Mucosa of stomach (tissue), 1 donor: ENCODE data around the gene ELF3.
A peak's percentile ranks its signal among the peaks of the same experiment; 100 is the strongest.

Experiments used
- H3K27me3 ChIP-seq: one replicate; pipeline ENCODE4 v1.7.0; 2013; ENCODE audit warnings: mild to moderate bottlenecking, low read length; ENCODE audit not compliant: control insufficient read depth, insufficient read depth
- H3K36me3 ChIP-seq: one replicate; pipeline ENCODE4 v1.7.0; 2013; ENCODE audit warnings: low read length; ENCODE audit not compliant: control insufficient read depth, insufficient read depth
- H3K4me1 ChIP-seq: one replicate; pipeline ENCODE4 v1.7.0; 2013; ENCODE audit warnings: mild to moderate bottlenecking, low read length; ENCODE audit not compliant: control insufficient read depth, insufficient read depth
- H3K4me3 ChIP-seq: one replicate; pipeline ENCODE4 v1.7.0; 2013; ENCODE audit warnings: low read length
- H3K9ac ChIP-seq: one replicate; pipeline ENCODE4 v1.7.0; 2013; ENCODE audit warnings: mild to moderate bottlenecking, low read length, moderate library complexity
- H3K9me3 ChIP-seq: one replicate; pipeline ENCODE4 v1.7.0; 2013; ENCODE audit warnings: mild to moderate bottlenecking, low read length, moderate library complexity; ENCODE audit not compliant: control insufficient read depth
- donor health status: Pancreatic carcinoma.

The ELF3 gene

DNA sequence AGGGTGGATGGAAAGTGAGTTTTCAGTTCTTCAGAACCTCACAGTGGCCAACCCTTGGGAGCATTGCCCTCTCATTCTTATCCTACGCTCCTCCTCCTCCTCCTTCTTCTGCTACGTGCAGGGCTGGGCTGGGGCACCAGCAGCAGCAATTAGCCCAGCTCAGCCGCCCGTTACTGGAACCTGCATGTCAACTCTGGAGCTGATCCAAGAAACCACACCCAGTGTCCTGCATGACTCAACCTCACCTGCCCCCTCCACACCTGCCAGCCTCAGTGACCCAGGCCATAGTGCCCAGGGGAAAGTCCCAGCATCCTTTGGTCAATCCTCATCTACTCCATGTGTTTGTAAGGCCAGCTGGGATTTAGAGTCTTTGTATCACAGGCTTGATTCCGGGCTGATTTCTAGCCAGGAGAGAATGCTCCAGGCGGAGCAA is 12.6 kb downstream of the ELF3 start:
- Histone ChIP-seq H3K4me1 (peaks cover 43% of the 10 kb centered on the region), H3K4me3 (no peak overlapping the region), H3K27me3 (no peaks in the 10 kb centered on the region), H3K9me3 (no peaks in the 10 kb centered on the region), H3K9ac (peak overlapping the region; percentile 74), H3K36me3 (no peaks in the 10 kb centered on the region)

- Histone ChIP-seq H3K9ac (no peak overlapping the region), H3K27me3 (no peaks in the 10 kb centered on the region), H3K36me3 (no peaks in the 10 kb centered on the region), H3K4me3 (no peak overlapping the region), H3K9me3 (no peaks in the 10 kb centered on the region), H3K4me1 (peaks cover 23% of the 10 kb centered on the region)
Measured at GRCh38 chr1:202029171-202029665, 18.8 kb downstream of the ELF3 start.

DNA sequence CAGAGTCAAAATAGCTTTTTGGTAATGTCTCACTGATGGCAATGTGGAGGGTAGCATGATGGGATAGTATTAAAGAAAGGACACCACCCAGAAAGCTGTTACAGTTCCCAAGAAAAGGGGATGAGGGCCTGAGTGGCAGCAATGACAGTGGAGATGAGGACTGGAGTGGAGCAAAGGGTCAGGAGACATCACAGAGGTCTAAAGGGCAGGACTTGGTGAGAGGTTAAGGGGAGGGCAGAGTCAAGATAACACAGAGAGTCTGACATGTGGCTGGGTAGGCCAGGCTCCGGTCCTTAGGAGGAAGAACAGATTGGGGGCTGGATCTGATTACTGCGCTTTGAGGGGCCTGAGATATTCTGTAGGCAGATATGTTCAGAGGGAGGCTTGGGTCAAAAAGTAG is 19.3 kb downstream of the ELF3 start:
- Histone ChIP-seq H3K9ac (no peak overlapping the region), H3K4me3 (no peak overlapping the region), H3K36me3 (no peaks in the 10 kb centered on the region), H3K4me1 (peaks cover 28% of the 10 kb centered on the region), H3K27me3 (no peaks in the 10 kb centered on the region), H3K9me3 (no peaks in the 10 kb centered on the region)

- H3K4me1 ChIP-seq = peaks cover 41% of the 10 kb centered on the region
- H3K27me3 ChIP-seq = no peaks in the 10 kb centered on the region
- peak overlapping the region; percentile 13 for H3K9ac ChIP-seq
Measured at GRCh38 chr1:202031796-202032195, 21.4 kb downstream of the ELF3 start.

DNA sequence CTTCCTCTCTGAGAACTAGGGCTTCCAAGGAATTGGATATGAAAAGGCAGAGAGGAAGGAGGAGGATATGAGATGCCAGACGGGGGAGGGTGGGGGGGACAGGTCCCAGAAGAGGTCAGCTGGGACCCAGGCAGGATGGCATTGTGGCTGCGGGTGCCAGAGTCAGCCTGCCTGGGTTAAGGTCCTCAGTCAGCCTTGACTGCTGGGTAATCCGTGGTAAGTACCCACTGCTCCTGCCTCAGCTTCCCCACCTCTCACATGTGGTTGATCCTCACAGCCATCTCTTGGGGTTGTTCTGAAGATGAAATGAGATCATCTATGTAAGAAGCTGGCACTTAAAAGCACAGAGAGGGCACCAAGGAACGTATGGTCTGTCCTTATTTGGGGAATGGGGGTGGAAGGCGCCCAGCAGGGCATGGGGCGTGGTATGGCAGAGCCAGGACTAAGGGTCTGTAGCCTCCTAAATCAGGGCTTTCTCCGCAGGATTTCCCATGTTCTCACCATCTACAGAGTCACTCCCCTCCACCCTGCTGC is 23.8 kb downstream of the ELF3 start:
- Histone ChIP-seq H3K36me3 (no peaks in the 10 kb centered on the region), H3K9ac (peak overlapping the region; percentile 78), H3K9me3 (no peaks in the 10 kb centered on the region), H3K27me3 (no peaks in the 10 kb centered on the region), H3K4me3 (no peak overlapping the region), H3K4me1 (peaks cover 56% of the 10 kb centered on the region)

More at GRCh38 chr1:202031796-202032195, 21.4 kb downstream of the ELF3 start:
- no peak overlapping the region for H3K4me3 ChIP-seq
- no peaks in the 10 kb centered on the region for H3K36me3 ChIP-seq
- H3K9me3 ChIP-seq = no peaks in the 10 kb centered on the region

DNA sequence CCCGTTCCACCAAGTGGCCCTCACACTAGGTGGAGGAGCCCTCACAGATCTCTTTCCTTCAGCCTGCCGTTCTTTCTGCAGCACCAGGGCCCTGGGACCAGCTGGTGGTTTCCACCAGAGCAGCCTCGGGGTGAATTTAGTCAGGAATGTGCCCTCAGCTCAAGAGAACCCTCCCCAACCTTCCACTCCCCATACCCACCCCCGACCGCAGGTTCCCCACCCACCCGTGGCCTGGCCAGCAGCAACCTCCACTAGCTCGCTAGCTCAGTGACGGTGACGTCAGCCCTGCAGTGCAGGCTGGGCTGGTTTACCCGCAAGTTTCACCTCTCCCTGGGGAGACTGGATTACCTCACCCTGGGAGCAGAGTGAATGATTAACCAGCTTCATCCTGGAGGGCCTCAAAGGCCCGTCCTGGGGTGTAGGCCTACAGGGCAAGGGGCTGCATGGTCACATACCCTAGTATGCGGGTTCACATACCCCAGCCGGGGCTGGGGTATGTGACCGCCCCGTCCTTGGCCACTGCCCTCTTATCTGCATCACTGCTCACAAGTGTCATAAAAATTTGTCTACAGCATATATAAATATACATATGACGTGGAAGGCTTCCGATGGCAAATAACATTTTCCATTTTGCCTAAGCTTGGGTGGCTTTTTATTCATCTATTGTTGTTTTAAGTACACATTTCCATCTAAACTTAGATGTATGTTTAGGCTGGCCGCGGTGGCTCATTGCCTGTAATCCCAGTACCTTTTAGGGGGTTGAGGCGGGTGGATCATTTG is 24.5 kb downstream of the ELF3 start:
- Histone ChIP-seq H3K4me3 (no peak overlapping the region), H3K36me3 (no peaks in the 10 kb centered on the region), H3K4me1 (peaks cover 49% of the 10 kb centered on the region), H3K9me3 (no peaks in the 10 kb centered on the region), H3K9ac (peak overlapping the region; percentile 78), H3K27me3 (no peaks in the 10 kb centered on the region)

DNA sequence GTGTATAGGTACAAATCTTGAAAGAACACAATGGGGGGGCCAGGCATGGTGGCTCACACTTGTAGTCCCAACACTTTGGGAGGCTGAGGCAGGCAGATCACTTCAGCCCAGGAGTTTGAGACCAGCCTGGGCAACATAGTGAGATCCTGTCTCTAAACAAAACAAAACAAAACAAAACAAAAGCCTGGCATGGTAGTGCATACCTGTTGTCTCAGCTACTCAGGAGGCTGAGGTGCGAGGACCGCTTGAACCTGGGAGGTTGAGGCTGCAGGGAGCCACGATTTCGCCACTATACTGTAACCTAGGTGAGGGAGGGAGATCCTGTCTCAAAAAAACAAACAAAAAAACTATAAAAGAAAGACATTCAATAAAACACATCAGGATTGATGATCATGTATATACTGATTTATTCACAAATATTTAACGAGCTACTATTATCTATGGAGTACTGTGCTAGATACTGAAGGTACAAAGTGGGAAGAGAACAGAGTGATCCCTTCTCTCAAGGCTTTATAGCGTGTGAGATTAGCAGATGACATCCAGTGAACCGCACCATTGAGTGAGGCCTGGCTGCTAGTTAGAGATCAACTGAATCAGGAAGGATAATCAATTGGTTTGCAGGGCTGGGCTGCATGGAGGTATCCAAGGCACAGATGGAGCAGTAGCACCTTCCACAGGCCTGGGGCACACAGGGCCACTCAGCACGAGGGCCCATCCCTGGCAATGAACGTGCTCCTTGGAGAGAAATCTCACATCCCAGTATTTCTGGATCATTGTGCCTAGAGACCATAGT is 26.4 kb downstream of the ELF3 start:
- H3K27me3 ChIP-seq = no peaks in the 10 kb centered on the region
- no peak overlapping the region for H3K9ac ChIP-seq
- H3K4me3 ChIP-seq = no peak overlapping the region
- H3K4me1 ChIP-seq = peaks cover 50% of the 10 kb centered on the region
- no peaks in the 10 kb centered on the region for H3K9me3 ChIP-seq
- no peaks in the 10 kb centered on the region for H3K36me3 ChIP-seq

- H3K4me1 ChIP-seq = peaks cover 53% of the 10 kb centered on the region
- peaks cover 3% of the 10 kb centered on the region for H3K27me3 ChIP-seq
- H3K4me3 ChIP-seq = no peak overlapping the region
- H3K9me3 ChIP-seq = no peaks in the 10 kb centered on the region
- H3K9ac ChIP-seq = no peak overlapping the region
- no peaks in the 10 kb centered on the region for H3K36me3 ChIP-seq
Measured at GRCh38 chr1:202037706-202038296, 27.4 kb downstream of the ELF3 start.

DNA sequence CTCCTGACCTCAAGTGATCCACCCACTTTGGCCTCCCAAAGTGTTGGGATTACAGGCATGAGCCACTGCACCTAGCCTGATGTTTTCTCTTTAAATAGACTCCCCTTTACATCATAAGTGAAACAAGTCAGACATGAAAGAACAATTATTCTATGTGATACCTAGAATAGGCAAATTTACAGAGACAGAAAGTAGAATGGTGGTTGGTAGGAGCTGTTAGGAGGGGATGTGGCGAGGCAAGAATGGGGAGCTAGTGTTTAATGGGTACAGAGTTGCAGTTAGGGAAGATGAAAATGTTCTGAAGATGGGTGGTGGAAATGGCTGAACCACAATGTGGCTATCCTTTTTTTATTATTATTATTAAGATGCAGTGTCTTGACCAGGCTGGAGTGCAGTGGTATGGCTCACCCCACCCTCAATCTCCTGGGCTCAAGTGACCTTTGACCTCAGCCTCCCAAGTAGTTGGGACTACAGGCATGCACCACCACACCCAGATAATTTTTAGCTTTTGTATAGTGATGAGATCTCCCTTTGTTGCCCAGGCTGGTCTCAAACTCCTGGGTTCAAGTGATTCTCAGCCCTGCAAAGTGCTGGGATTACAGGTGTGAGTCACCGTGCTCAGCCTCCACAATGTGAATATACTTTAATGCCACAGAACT is 28.4 kb downstream of the ELF3 start:
- H3K4me3 ChIP-seq = no peak overlapping the region
- no peaks in the 10 kb centered on the region for H3K9me3 ChIP-seq
- H3K27me3 ChIP-seq = peaks cover 3% of the 10 kb centered on the region
- no peaks in the 10 kb centered on the region for H3K36me3 ChIP-seq
- H3K4me1 ChIP-seq = peaks cover 61% of the 10 kb centered on the region
- H3K9ac ChIP-seq = no peak overlapping the region

DNA sequence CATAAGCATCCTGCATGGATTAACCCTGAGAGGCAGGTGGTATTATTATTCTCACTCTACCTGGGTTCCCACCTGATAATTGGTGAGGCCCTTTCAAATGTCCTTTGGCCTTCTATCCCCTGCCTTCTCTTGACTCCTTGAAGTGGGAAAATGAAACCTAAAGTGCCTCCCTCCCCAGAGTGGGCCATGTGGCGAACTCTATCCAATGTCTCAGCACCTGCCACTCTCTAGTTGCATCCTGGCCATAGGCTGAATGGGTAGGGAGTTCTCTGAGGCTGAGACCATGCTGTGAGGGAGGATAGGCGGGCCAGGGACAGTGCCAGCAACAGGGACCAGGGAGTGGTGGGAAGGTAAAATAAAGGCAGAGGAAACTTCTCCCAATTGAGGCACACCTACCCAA is 35.3 kb downstream of the ELF3 start:
- Histone ChIP-seq H3K27me3 (peaks cover 3% of the 10 kb centered on the region), H3K9me3 (no peaks in the 10 kb centered on the region), H3K4me1 (peaks cover 88% of the 10 kb centered on the region), H3K36me3 (no peaks in the 10 kb centered on the region), H3K4me3 (no peak overlapping the region), H3K9ac (peak overlapping the region; percentile 94)

GRCh38 chr1:202046227-202046626 is 35.8 kb downstream of the ELF3 start:
- H3K4me3 ChIP-seq = peak overlapping the region; percentile 62
- no peaks in the 10 kb centered on the region for H3K36me3 ChIP-seq
- H3K9me3 ChIP-seq = no peaks in the 10 kb centered on the region
- H3K4me1 ChIP-seq = peaks cover 88% of the 10 kb centered on the region
- H3K27me3 ChIP-seq = peaks cover 3% of the 10 kb centered on the region
- peak overlapping the region; percentile 94 for H3K9ac ChIP-seq
